Gastrocnemius medialis (tissue), 4 donors: ENCODE data around the gene MARCHF6. TPM values are rescaled to one million over a fixed set of nuclear protein-coding genes. Genes with fewer than 3 reads are reported as not detected.
A peak's percentile ranks its signal among the peaks of the same experiment; 100 is the strongest.

Source experiments
- ATAC-seq, 2 donors: fragments of 150-250 bp; one replicate each; pipeline ENCODE4 v1.9.1; 2016
- DNase-seq, 2 donors: peaks; one replicate each; pipeline ENCODE4 v3.0.0-alpha.2; 2019
- H3K27ac ChIP-seq, 4 donors: fragments of 200-600 bp; sonication (generic); 1 replicate in 1 of 4; 2 replicates in 3 of 4; pipeline ENCODE4 v1.5.1; 2016 to 2018; ENCODE audit warnings: mild to moderate bottlenecking in 2 of 4, moderate library complexity in 1 of 4
- H3K27me3 ChIP-seq, 3 donors: fragments of 200-600 bp; sonication (generic) in 2 of 3; 1 replicate in 1 of 3; 2 replicates in 2 of 3; pipeline versions ENCODE4 v1.5.1 to v1.6.0; 2016 to 2019; ENCODE audit warnings: mild to moderate bottlenecking in 1 of 3, moderate library complexity in 1 of 3
- H3K36me3 ChIP-seq, 2 donors: fragments of 200-600 bp; sonication (generic) in 1 of 2; one replicate each; pipeline ENCODE4 v1.5.1; 2017 to 2018
- H3K4me1 ChIP-seq, 2 donors: fragments of 200-600 bp; sonication (generic) in 1 of 2; one replicate each; pipeline ENCODE4 v1.5.1; 2016 to 2017; ENCODE audit warnings: mild to moderate bottlenecking in 2 of 2
- H3K4me3 ChIP-seq, 4 donors: fragments of 200-600 bp; sonication (generic) in 3 of 4; 1 replicate in 1 of 4; 2 replicates in 3 of 4; pipeline ENCODE4 v1.5.1; 2016 to 2019; ENCODE audit warnings: mild to moderate bottlenecking in 2 of 4
- H3K9me3 ChIP-seq, 3 donors: fragments of 200-600 bp; sonication (generic) in 2 of 3; 1 replicate in 1 of 3; 2 replicates in 2 of 3; pipeline ENCODE4 v1.5.1; 2016 to 2019
- CTCF ChIP-seq, 5 experiments: fragments of 450-650 bp in 3 of 5; fragments of 200-600 bp in 2 of 5; sonication (generic) in 2 of 5; IDR thresholded peaks in 4 of 5; conservative IDR thresholded peaks in 1 of 5; 1 replicate in 4 of 5; 2 replicates in 1 of 5; pipeline ENCODE4 v1.5.1; 2016 to 2019; ENCODE audit warnings: antibody characterized with exemption in 5 of 5, mild to moderate bottlenecking in 3 of 5, moderate library complexity in 3 of 5
- POLR2A ChIP-seq, 2 donors: fragments of 450-650 bp; IDR thresholded peaks; one replicate each; pipeline ENCODE4 v1.6.1; 2017; ENCODE audit warnings: antibody characterized with exemption in 2 of 2, mild to moderate bottlenecking in 2 of 2, moderate library complexity in 2 of 2
- in situ Hi-C, 4 donors: fragments of 200-750 bp; cut with MboI; loops; one replicate each; pipeline versions ENCODE4 v1.15.0 to v1.8.0; 2017; ENCODE audit warnings: low sequenced_read_pairs in 4 of 4
- intact Hi-C: fragments of 100-400 bp; cut with DNase I; formaldehyde crosslinking; loops from one replicate; pipeline ENCODE4 v1.15.1; 2023; ENCODE audit warnings: low total_unique reads
- total RNA-seq, 4 donors: library from RNA; depleted of rRNA; stranded (reverse); fragments of >200 nt; gene quantifications; one replicate each; pipeline versions ENCODE4 v1.1.0 to v1.2.3, GENCODE V29; 2016

The MARCHF6 gene
- total RNA-seq, 4 donors from 2014 or later, result 139 to 173 (median 146) TPM

DNA sequence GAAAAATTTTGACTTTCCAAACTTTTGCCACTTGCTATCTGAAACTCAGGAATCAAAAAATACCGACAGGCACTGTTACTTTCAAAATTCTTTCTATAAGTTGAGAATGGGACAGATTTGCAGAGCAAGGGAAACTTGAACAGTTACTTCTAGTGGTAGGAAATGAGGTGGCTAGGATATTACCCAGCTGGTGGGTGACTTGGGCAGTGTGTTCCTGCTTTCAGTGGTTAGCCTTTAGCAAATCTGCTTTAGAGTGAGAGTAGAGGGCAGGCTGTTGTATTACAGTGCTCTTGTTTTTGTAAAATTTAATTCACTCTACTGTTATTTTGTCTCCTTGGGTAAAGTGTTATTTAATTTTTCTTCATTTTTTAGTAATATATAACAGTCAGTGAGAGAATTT is 48.0 kb downstream of the MARCHF6 start:
- peaks cover 23 to 26% of the 10 kb centered on the region in 2 donors for H3K4me1 ChIP-seq
- peak overlapping the region; percentile 79 to 86 (median 82) for H3K27ac ChIP-seq
- ATAC-seq (no peak), DNase-seq (no peak)
- H3K27me3 ChIP-seq, result no peaks in the 10 kb centered on the region
- no peak overlapping the region for H3K4me3 ChIP-seq
- intact Hi-C loops, result no loop called here
- no peak for TF ChIP-seq POLR2A (IDR thresholded peaks at IDR 0.05)
- TF ChIP-seq CTCF (IDR thresholded peaks at IDR 0.05 in 4 of 5, conservative IDR thresholded peaks at IDR 0.05 in 1 of 5), result no peak
- no peaks in the 10 kb centered on the region for H3K9me3 ChIP-seq
- H3K36me3 ChIP-seq, result peaks cover 5 to 47% of the 10 kb centered on the region in 2 donors
- in situ Hi-C loops, result loop anchor here in 2 of 4 donors (10.0 to 25.0 kb wide), 2 partner anchors 114 to 117 kb away; no protein-coding TSS in a partner anchor

Other genes with a start within 250 kb of the MARCHF6 start
- gene ATPSCKMT, start 103.8 kb upstream of the MARCHF6 start, total RNA-seq, result 10 to 100 TPM in 2 of 4 donors, 1 to 10 TPM in 2; 9.2 to 18.2 (median 10.5) TPM
- 100 to 1,000 TPM; 201 to 329 (median 267) TPM for gene CCT5, start 103.4 kb upstream of the MARCHF6 start, total RNA-seq
- gene CMBL, start 45.8 kb upstream of the MARCHF6 start, total RNA-seq, result 10 to 100 TPM in 3 of 4 donors, 1 to 10 TPM in 1; 7.8 to 46.7 (median 35.6) TPM
- under 1 TPM in 1 of 4 donors, not detected in 3; 0.46 TPM for gene ROPN1L, start 88.2 kb downstream of the MARCHF6 start, total RNA-seq
- 10 to 100 TPM in 2 of 4 donors, 1 to 10 TPM in 2; 2.2 to 38.9 (median 15.1) TPM for gene ANKRD33B, start 210.4 kb downstream of the MARCHF6 start, total RNA-seq